ENCODE measurements around the gene AGO3. TPM values are rescaled to one million over a fixed set of nuclear protein-coding genes. Genes with fewer than 3 reads are reported as not detected.

The AGO3 gene
- total RNA-seq, 1 experiment from 2014 or later, result 26.9 TPM

DNA sequence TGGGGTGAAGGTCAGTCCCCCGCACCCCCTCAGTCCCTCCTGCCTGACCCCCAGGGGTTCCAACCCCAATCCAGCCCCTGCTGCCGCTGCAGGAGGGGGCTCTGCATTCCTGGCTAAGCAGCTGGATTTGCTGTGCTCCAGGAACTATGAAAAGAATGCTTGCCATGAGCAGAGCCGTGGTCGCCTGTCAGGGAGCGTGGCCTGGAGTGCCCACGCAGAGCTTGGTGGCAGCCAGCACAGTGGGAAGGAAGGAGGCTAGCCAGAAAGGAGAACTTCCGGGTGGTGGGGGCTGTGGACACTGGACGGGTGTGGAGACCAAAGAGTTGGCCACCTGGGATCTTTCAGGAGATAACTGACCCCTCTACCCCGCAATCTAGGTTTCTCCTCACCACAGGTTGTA, 188.6 kb downstream of the AGO3 start:
- intact Hi-C loops (cut with micrococcal nuclease), result no loop called here
- TF ChIP-seq ZNF274 (IDR thresholded peaks at IDR 0.05; ENCODE audit: low read depth, low read length), result no peak
- TF ChIP-seq EGR1 (IDR thresholded peaks at IDR 0.05; ENCODE audit: low read depth), result no peak
- no peak for TF ChIP-seq POLR2A (IDR thresholded peaks at IDR 0.05; ENCODE audit: borderline replicate concordance, extremely low read depth, insufficient read depth, insufficient read length)
- TF ChIP-seq SP1 (IDR thresholded peaks at IDR 0.05; ENCODE audit: low read depth), result no peak
- no peak for TF ChIP-seq CTCF (IDR thresholded peaks at IDR 0.05 in 2 of 3, conservative IDR thresholded peaks at IDR 0.05 in 1 of 3; ENCODE audit: borderline replicate concordance in 1 of 3, insufficient read depth in 1 of 3, low read depth in 2 of 3, low read length in 2 of 3)
- TF ChIP-seq SIN3A (IDR thresholded peaks at IDR 0.05; ENCODE audit: low read depth), result no peak
- TF ChIP-seq EZH2phosphoT487 (IDR thresholded peaks at IDR 0.05; ENCODE audit: borderline replicate concordance), result no peak
- TF ChIP-seq ZFX (IDR thresholded peaks at IDR 0.05), result no peak
- no peak for TF ChIP-seq YY1 (IDR thresholded peaks at IDR 0.05; ENCODE audit: extremely low read depth, insufficient replicate concordance, low read depth, low read length)
- TF ChIP-seq JUND (IDR thresholded peaks at IDR 0.05), result no peak
- TF ChIP-seq, protein P1, sequence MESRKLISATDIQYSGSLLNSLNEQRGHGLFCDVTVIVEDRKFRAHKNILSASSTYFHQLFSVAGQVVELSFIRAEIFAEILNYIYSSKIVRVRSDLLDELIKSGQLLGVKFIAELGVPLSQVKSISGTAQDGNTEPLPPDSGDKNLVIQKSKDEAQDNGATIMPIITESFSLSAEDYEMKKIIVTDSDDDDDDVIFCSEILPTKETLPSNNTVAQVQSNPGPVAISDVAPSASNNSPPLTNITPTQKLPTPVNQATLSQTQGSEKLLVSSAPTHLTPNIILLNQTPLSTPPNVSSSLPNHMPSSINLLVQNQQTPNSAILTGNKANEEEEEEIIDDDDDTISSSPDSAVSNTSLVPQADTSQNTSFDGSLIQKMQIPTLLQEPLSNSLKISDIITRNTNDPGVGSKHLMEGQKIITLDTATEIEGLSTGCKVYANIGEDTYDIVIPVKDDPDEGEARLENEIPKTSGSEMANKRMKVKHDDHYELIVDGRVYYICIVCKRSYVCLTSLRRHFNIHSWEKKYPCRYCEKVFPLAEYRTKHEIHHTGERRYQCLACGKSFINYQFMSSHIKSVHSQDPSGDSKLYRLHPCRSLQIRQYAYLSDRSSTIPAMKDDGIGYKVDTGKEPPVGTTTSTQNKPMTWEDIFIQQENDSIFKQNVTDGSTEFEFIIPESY (IDR thresholded peaks at IDR 0.05; ENCODE audit: extremely low read depth, insufficient replicate concordance, low read length), result no peak
- no peak for TF ChIP-seq RAD21 (IDR thresholded peaks at IDR 0.05; ENCODE audit: low read depth)
- TF ChIP-seq FOSL1 (IDR thresholded peaks at IDR 0.05; ENCODE audit: low read depth), result no peak
- no peak for TF ChIP-seq EZH2 (IDR thresholded peaks at IDR 0.05)
- TF ChIP-seq CEBPB (IDR thresholded peaks at IDR 0.05; ENCODE audit: low read depth), result no peak
- no peak for TF ChIP-seq MAX (IDR thresholded peaks at IDR 0.05)
- TF ChIP-seq SRF (IDR thresholded peaks at IDR 0.05; ENCODE audit: low read depth), result no peak
- TF ChIP-seq, protein P2, sequence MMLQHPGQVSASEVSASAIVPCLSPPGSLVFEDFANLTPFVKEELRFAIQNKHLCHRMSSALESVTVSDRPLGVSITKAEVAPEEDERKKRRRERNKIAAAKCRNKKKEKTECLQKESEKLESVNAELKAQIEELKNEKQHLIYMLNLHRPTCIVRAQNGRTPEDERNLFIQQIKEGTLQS (IDR thresholded peaks at IDR 0.05), result no peak
- no peak for TF ChIP-seq ELF1 (IDR thresholded peaks at IDR 0.05; ENCODE audit: borderline replicate concordance, low read depth)
- no peak for TF ChIP-seq CBX3 (IDR thresholded peaks at IDR 0.05; ENCODE audit: low read depth)
- no peaks in the 10 kb centered on the region for H4K20me1 ChIP-seq (ENCODE audit: insufficient read depth)
- no peaks in the 10 kb centered on the region for H3K9me3 ChIP-seq (ENCODE audit: control insufficient read depth in 1 of 2, insufficient read depth in 1 of 2, low read depth in 1 of 2, low read length in 2 of 2)
- ATAC-seq, result no peak
- H3K27me3 ChIP-seq (ENCODE audit: insufficient read depth, low read length), result no peaks in the 10 kb centered on the region
- H3K4me1 ChIP-seq (ENCODE audit: control insufficient read depth in 1 of 2, insufficient read depth in 2 of 2, low read length in 2 of 2), result no peaks in the 10 kb centered on the region
- H3K9ac ChIP-seq (ENCODE audit: low read length), result no peak overlapping the region
- H3K27ac ChIP-seq (ENCODE audit: low read depth, low read length), result no peak overlapping the region
- no peaks in the 10 kb centered on the region for H3K79me2 ChIP-seq (ENCODE audit: insufficient read depth, low read length)
- DNase-seq (ENCODE audit: low read depth, low spot score), result no peak
- H3K4me2 ChIP-seq (ENCODE audit: low read length), result no peak overlapping the region
- no peaks in the 10 kb centered on the region for H3K9me2 ChIP-seq (ENCODE audit: insufficient read depth)
- ChIA-PET POLR2A (no interaction called here), CTCF (interaction anchor here (0.9 kb wide), 1 partner anchor 15 kb away, joined by 3 read pairs; no protein-coding TSS in a partner anchor), RAD21 (ENCODE audit: low non-redundant PET in 1 of 2, low total read pairs in 2 of 2, uncharacterized antibody in 2 of 2, unreplicated experiment in 2 of 2) (no interaction called here)
- BruUV-seq (replicated peaks), result no TSS peak
- no peak overlapping the region for H3K4me3 ChIP-seq (replicated peaks in 1 of 2; ENCODE audit: low read depth in 1 of 2, low read length in 2 of 2)
- no peaks in the 10 kb centered on the region for H3K36me3 ChIP-seq (ENCODE audit: control insufficient read depth in 1 of 2, insufficient read depth in 2 of 2, low read length in 2 of 2)
- H2AFZ ChIP-seq (ENCODE audit: low read depth, low read length, poor library complexity, severe bottlenecking), result no peak overlapping the region

Data from HCT116 (cell line).